Measurements from ENCODE around the gene NUTF2. TPM values are rescaled to one million over a fixed set of nuclear protein-coding genes. Genes with fewer than 3 reads are reported as not detected.

NUTF2 gene
- total and polyA plus RNA-seq, 8 donors, result 25.8 to 69.1 (median 40.2) TPM

- no peak for FAIRE-seq
- 94% methylated on average over 2 of the region's 2 CpGs for WGBS, 2 donors
- intact Hi-C loops (cut with DNase I), result no loop called here
Observed at GRCh38 chr16:67865318-67865717, 18.6 kb downstream of the NUTF2 start.

GRCh38 chr16:67868290-67868689, 21.6 kb downstream of the NUTF2 start:
- FAIRE-seq (no peak), DNase-seq (peak; percentile 77 to 94 (median 90)), ATAC-seq (peak; percentile 76 to 79 (median 76))
- no peak for TF ChIP-seq CTCF (IDR thresholded peaks at IDR 0.05)
- H3K4me1 ChIP-seq, result peaks cover 8 to 23% (median 18%) of the 10 kb centered on the region in 3 donors
- peaks cover 0 to 6% (median 2%) of the 10 kb centered on the region in 3 donors for H3K36me3 ChIP-seq
- no peaks in the 10 kb centered on the region for H3K9me3 ChIP-seq
- H3K4me3 ChIP-seq, result no peak overlapping the region
- intact Hi-C loops (cut with DNase I), result no loop called here
- peak overlapping the region; percentile 50 to 88 (median 84) for H3K27ac ChIP-seq
- WGBS, 2 donors, result 34 to 37% methylated on average over 6 of the region's 6 CpGs
- H3K27me3 ChIP-seq, result no peaks in the 10 kb centered on the region

More at GRCh38 chr16:67865318-67865717, 18.6 kb downstream of the NUTF2 start:
- TF ChIP-seq CTCF (IDR thresholded peaks at IDR 0.05), result no peak
- H3K4me3 ChIP-seq, result no peak overlapping the region
- H3K36me3 ChIP-seq, result peaks cover 0 to 6% (median 2%) of the 10 kb centered on the region in 3 donors
- H3K4me1 ChIP-seq, result peaks cover 8 to 18% (median 13%) of the 10 kb centered on the region in 3 donors
- DNase-seq, result peak in 1 of 6 donors; percentile 40
- no peaks in the 10 kb centered on the region for H3K9me3 ChIP-seq
- peak in 1 of 4 donors; percentile 23 for ATAC-seq
- H3K27ac ChIP-seq, result no peak overlapping the region
- no peaks in the 10 kb centered on the region for H3K27me3 ChIP-seq

- Histone ChIP-seq H3K27me3 (no peaks in the 10 kb centered on the region), H3K27ac (peak overlapping the region in 2 of 4 donors; percentile 87 to 88), H3K4me3 (no peak overlapping the region), H3K36me3 (peaks cover 0 to 6% (median 2%) of the 10 kb centered on the region in 3 donors), H3K9me3 (no peaks in the 10 kb centered on the region), H3K4me1 (peaks cover 16 to 33% (median 18%) of the 10 kb centered on the region in 3 donors)
- ATAC-seq (no peak), FAIRE-seq (no peak), DNase-seq (no peak)
- TF ChIP-seq CTCF (IDR thresholded peaks at IDR 0.05), result no peak
- WGBS, 2 donors, result 81 to 84% methylated on average over 7 of the region's 7 CpGs
- intact Hi-C loops (cut with DNase I), result no loop called here
Observed at GRCh38 chr16:67869653-67870052, 22.9 kb downstream of the NUTF2 start.

GRCh38 chr16:67871256-67871655, 24.5 kb downstream of the NUTF2 start:
- no peak overlapping the region for H3K27ac ChIP-seq
- intact Hi-C loops (cut with DNase I), result no loop called here
- no peaks in the 10 kb centered on the region for H3K9me3 ChIP-seq
- ATAC-seq, result no peak
- H3K36me3 ChIP-seq, result peaks cover 0 to 2% (median 0%) of the 10 kb centered on the region in 3 donors
- no peak for DNase-seq
- no peak for FAIRE-seq
- peaks cover 16 to 39% (median 18%) of the 10 kb centered on the region in 3 donors for H3K4me1 ChIP-seq
- no peaks in the 10 kb centered on the region for H3K27me3 ChIP-seq
- TF ChIP-seq CTCF (IDR thresholded peaks at IDR 0.05), result no peak
- no peak overlapping the region for H3K4me3 ChIP-seq
- WGBS, 2 donors, result 73% methylated on average over 3 of the region's 3 CpGs

- DNase-seq (no peak), FAIRE-seq (no peak), ATAC-seq (no peak)
- Histone ChIP-seq H3K4me3 (peak overlapping the region in 3 of 4 donors; percentile 79 to 95 (median 91)), H3K27ac (peak overlapping the region; percentile 49 to 87 (median 76)), H3K9me3 (no peaks in the 10 kb centered on the region), H3K36me3 (peaks cover 0 to 9% (median 6%) of the 10 kb centered on the region in 3 donors), H3K4me1 (peaks cover 16 to 39% (median 18%) of the 10 kb centered on the region in 3 donors), H3K27me3 (no peaks in the 10 kb centered on the region)
- 60 to 65% methylated on average over 2 of the region's 2 CpGs for WGBS, 2 donors
- intact Hi-C loops (cut with DNase I), result no loop called here
- no peak for TF ChIP-seq CTCF (IDR thresholded peaks at IDR 0.05)
Observed at GRCh38 chr16:67872131-67872630, 25.4 kb downstream of the NUTF2 start.

All from pancreas (tissue), 10 donors.